GM12875 (cell line): ENCODE data around the gene PGGT1B.
A peak's percentile ranks its signal among the peaks of the same experiment; 100 is the strongest.

Experiments
- H3K4me3 ChIP-seq: one replicate; pipeline ENCODE4 v1.5.1; 2011; ENCODE audit warnings: low read depth, low read length, control low read depth
- TF ChIP-seq, protein P1 (sequence below): IDR thresholded peaks from 2 replicates; pipeline ENCODE4 v1.5.1; 2011; ENCODE audit warnings: low read depth, mild to moderate bottlenecking, control low read depth, inconsistent platforms, low read length, moderate library complexity, borderline replicate concordance; ENCODE audit not compliant: insufficient read depth

PGGT1B gene

GRCh38 chr5:115189866-115190265 lies 72.8 kb downstream of the PGGT1B start:
- H3K4me3 ChIP-seq = no peak overlapping the region
- TF ChIP-seq, protein P1, sequence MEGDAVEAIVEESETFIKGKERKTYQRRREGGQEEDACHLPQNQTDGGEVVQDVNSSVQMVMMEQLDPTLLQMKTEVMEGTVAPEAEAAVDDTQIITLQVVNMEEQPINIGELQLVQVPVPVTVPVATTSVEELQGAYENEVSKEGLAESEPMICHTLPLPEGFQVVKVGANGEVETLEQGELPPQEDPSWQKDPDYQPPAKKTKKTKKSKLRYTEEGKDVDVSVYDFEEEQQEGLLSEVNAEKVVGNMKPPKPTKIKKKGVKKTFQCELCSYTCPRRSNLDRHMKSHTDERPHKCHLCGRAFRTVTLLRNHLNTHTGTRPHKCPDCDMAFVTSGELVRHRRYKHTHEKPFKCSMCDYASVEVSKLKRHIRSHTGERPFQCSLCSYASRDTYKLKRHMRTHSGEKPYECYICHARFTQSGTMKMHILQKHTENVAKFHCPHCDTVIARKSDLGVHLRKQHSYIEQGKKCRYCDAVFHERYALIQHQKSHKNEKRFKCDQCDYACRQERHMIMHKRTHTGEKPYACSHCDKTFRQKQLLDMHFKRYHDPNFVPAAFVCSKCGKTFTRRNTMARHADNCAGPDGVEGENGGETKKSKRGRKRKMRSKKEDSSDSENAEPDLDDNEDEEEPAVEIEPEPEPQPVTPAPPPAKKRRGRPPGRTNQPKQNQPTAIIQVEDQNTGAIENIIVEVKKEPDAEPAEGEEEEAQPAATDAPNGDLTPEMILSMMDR = no peak

DNA sequence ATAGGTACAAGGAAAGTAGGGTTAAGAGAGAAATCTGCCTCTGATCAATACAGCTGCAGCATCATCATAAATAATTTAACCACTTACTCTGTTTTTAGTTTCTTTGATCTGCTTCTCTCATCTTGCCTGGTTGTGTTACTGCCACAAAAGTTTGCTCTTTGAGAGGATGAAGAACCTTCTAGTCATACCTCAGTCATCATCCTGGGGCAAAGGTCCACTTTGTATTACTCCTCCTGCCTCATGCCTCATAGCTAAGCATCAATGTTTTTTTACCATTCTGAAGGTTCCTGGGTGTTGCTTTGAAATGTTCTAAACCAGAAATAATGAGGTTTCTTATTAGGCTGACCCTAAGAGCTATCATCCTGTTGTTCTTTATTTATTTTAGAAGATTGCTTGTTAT lies 75.9 kb downstream of the PGGT1B start:
- H3K4me3 ChIP-seq = no peak overlapping the region
- TF ChIP-seq, protein P1 = no peak

- no peak overlapping the region for H3K4me3 ChIP-seq
- TF ChIP-seq, protein P1 = no peak
Observed at GRCh38 chr5:115184770-115185169, 77.9 kb downstream of the PGGT1B start.

GRCh38 chr5:115181757-115182156 lies 80.9 kb downstream of the PGGT1B start:
- TF ChIP-seq, protein P1 = no peak
- H3K4me3 ChIP-seq = no peak overlapping the region

DNA sequence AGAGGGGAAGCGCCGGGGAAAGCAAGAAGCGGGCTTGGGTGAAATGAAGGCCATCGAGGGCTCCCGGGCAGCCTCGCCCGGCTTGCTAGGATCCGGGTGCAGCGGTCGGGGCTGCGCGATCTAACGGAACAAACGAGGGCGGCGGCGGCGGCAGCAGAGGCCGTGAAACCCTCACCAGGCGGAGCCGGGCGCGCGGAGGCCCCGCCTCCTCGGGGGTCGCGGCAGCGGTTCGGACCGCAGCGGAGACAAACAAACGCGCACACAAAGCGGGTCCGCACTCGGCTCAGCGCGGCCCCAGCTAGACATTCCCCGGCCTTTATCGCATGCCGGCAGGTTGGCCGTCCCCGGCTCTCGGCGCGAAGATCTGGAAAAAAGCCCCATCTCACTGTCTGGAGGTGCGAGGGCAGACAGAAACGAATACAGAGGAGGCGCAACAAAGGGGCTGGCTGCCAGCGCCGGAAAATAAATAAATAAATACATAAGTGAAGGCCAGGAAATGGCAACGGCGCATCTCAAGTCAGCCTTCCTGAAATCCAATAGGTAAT lies 82.4 kb downstream of the PGGT1B start:
- peak overlapping the region; percentile 51 for H3K4me3 ChIP-seq

DNA sequence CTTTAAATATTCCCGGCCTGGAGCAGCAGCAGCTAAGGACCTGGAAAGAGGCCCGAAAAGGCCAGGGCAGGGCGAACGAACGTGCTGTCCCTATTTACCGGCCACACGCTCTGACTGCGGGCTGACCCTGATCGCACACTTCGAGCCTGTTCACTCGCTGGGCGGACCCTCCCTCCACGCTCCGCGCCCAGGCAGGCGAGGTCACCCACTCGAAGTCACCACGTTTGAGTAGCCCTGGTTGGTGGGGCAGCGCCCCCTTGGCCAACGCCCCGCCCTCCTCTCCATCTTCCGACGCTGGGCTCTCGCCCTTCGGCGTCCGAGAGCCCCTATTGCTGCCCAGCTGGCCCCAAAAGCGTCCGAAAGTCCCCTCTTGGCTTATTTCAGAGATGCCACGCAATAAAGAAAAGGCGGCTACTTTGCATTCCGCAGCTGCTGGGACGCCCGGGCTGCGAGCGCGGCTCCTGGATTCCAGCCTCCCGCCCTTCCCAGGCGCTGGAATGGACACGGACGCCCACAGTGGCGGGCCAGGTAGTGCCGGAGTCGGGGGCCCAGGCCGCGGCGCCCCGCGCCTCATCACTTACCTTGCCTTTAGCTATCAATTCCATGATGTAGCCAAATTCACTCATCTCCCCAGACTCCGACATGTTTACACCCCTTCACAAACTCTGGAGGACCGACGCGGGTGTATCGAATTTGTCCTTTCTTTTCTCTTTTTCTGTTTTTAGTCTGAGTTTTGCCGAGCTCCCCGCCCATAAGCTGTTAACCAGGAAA lies 83.1 kb downstream of the PGGT1B start:
- peak overlapping the region; percentile 51 for H3K4me3 ChIP-seq
- TF ChIP-seq, protein P1 = no peak

More for the DNA sequence above, 82.4 kb downstream of the PGGT1B start:
- TF ChIP-seq, protein P1 = no peak

DNA sequence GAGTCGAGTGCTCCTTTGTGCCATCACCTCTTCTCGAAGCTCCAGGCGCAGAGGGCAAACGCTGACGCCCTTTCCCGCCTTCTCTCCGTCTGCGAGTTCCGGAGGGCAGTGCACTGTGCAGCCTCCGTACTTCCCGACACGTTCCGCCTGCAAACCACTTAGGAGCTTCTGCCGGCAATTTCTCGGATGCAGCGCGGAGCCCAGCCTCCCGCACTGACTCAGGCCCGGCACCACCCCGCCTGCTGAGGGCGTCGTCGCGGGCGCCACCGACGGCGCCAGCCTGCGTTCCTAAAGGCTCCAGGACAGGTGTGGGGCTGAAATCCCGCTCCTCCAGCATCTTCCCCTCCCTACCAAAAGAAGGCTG lies 83.7 kb downstream of the PGGT1B start:
- TF ChIP-seq, protein P1 = no peak
- no peak overlapping the region for H3K4me3 ChIP-seq
